H54 (cell line): ENCODE data around the gene NPPC.
A peak's percentile ranks its signal among the peaks of the same experiment; 100 is the strongest.

Source experiments
- DNase-seq: peaks from one replicate; pipeline ENCODE4 v3.0.0; 2011; ENCODE audit warnings: low spot score, mixed read lengths; ENCODE audit not compliant: insufficient read length
- FAIRE-seq: peaks from 3 replicates; lab custom pipeline; 2011; peaks lifted over from hg19 to GRCh38; lab: Jason Lieb, UNC
- POLR2A ChIP-seq: IDR thresholded peaks from 2 replicates; pipeline ENCODE4 v1.6.1; 2011; ENCODE audit warnings: low read depth, mild to moderate bottlenecking, low read length

The NPPC gene

DNA sequence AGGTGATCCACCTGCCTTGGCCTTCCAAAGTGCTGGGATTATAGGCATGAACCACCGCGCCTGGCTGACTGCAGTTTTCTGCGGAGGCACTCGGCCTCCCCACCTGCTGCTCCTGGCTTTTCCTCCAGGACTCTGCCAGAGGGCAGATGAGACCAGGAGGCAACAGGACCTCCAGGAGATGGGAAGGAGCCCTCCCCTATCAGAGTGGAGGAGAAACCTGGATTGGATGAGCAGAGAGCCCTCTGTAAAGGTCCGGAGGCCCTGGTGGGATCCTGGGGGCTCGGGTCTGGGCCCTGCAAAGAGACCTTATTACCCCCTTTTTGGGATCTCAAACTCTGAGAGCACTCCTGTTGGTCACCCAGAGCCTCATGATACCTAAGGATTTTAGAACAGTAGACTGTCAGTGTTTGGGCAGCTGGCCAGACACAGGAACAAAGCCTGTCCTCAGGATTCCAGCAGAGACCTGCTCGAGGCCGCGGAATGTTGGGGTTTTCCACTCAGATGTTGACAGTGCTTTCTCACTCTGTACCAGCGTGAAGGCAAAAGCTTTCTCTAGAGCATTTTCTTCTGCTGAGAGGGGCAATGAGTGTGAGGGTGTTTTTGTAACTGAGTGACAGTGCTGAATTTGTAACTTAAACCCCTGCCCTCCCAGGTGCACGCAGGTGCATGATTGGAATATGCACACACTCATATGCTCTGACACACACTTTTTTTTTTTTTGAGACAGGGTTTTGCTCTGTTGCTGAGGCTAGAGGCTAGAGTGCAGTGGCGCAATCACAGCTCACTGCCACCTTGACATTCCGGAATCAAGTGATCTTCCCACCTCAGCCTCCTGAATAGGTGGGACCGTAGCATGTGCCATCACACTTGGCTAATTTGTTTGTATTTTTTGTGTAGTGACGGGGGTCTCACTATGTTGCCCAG is 48.4 kb downstream of the NPPC start:
- peak; percentile 54 for DNase-seq
- FAIRE-seq, result peak; percentile 73
- no peak for TF ChIP-seq POLR2A

DNA sequence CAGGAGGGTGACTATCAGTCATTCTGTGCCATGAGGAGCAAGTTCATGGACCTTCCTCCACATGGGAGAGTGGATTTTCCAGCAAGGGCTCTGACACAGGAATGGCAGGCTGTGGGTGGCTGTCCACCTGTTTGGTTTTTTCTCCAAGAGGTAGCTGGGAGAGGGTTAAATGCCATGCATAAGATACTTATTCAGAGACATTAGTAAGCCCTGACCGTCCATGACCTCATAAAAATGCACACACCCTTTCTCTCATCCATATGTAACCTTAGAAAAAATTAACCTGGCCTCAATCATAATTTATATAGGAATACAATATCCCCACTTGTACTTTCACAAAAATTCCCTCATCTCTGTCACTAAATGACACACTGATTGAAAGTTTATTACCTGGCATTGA is 51.3 kb downstream of the NPPC start:
- DNase-seq, result no peak
- FAIRE-seq, result no peak
- TF ChIP-seq POLR2A, result no peak
